Psoas muscle (tissue), 8 donors: ENCODE data around the gene LRRFIP2. TPM values are rescaled to one million over a fixed set of nuclear protein-coding genes. Genes with fewer than 3 reads are reported as not detected.

Experiments used
- ATAC-seq, 4 donors: fragments of 200-7000 bp; cut with Tn5 transposase; one replicate each; pipeline ENCODE4 v1.9.1; 2020; ENCODE audit warnings: moderate library complexity in 3 of 4, mild to moderate bottlenecking in 2 of 4
- DNase-seq, 2 donors: peaks; one replicate each; pipeline ENCODE4 v3.0.0-alpha.2; 2020
- H3K27ac ChIP-seq: fragments of 200-600 bp; one replicate; pipeline ENCODE4 v1.8.0; 2022
- H3K27me3 ChIP-seq, 3 donors: fragments of 200-600 bp in 1 of 3; one replicate each; pipeline versions ENCODE4 v1.6.1 to v1.8.0; 2013 to 2022; ENCODE audit warnings: low read length in 2 of 3, mild to moderate bottlenecking in 2 of 3, moderate library complexity in 1 of 3; ENCODE audit not compliant: insufficient read depth in 3 of 3
- H3K36me3 ChIP-seq, 2 donors: fragments of 200-600 bp in 1 of 2; one replicate each; pipeline versions ENCODE4 v1.6.1 to v1.8.0; 2013 to 2022; ENCODE audit warnings: low read depth in 1 of 2, mild to moderate bottlenecking in 1 of 2, moderate library complexity in 1 of 2; ENCODE audit not compliant: insufficient read depth in 1 of 2
- H3K4me1 ChIP-seq: fragments of 200-600 bp; one replicate; pipeline ENCODE4 v1.8.0; 2022
- H3K4me3 ChIP-seq: fragments of 200-600 bp; one replicate; pipeline ENCODE4 v1.8.0; 2022; ENCODE audit warnings: mild to moderate bottlenecking
- H3K9me3 ChIP-seq: fragments of 200-600 bp; one replicate; pipeline ENCODE4 v1.8.0; 2022
- WGBS, 3 donors: extraction: QIAGEN DNeasy Blood & Tissue Kit; methylation state at CpG; one replicate each; pipeline versions ENCODE4 v1.1.6 to v1.1.7; 2013; 5-methylcytosine and 5-hydroxymethylcytosine counted together
- intact Hi-C, 2 donors: fragments of 100-400 bp; cut with DNase I; formaldehyde crosslinking; loops; one replicate each; pipeline versions ENCODE4 v1.11.0 to v1.14.2; 2022
- polyA plus RNA-seq, 3 donors: library from polyadenylated mRNA; stranded (reverse); fragments of 200-250 nt; gene quantifications; one replicate each; pipeline ENCODE4 v1.2.3, GENCODE V29; 2013
- total RNA-seq, 4 donors: library from RNA; stranded (reverse); fragmentation: NEBNext Ultra II Directional in 2 of 4; extraction: Animal tissue kit (Norgen Biotek cat#: 25700) in 2 of 4; gene quantifications; one replicate each; pipeline versions ENCODE4 v1.2.1 to v1.2.4, GENCODE V29; 2021 to 2023
- TF ChIP-seq, protein P1 (sequence below): fragments of 200-600 bp; IDR thresholded peaks from one replicate; pipeline ENCODE4 v1.8.0; 2022; ENCODE audit warnings: antibody characterized with exemption
- donor health status: healthy with polysubstance abuse.
- donor health status: DM: no; HTN: no; CAD: no; lungs with moderate emphysema.
- donor health status: Bipolar disorder and iron deficiency.
- donor health status: healthy.
- donor health status: DM: yes; HTN: yes; CAD: no.
- donor health status: DM: no; HTN: no; CAD: no.
- donor health status: DM: no; HTN: no; CAD: no.
- donor health status: DM: yes; HTN: yes; CAD: no.

The LRRFIP2 gene
- total and polyA plus RNA-seq, 7 donors = 35.7 to 163 (median 127) TPM

DNA sequence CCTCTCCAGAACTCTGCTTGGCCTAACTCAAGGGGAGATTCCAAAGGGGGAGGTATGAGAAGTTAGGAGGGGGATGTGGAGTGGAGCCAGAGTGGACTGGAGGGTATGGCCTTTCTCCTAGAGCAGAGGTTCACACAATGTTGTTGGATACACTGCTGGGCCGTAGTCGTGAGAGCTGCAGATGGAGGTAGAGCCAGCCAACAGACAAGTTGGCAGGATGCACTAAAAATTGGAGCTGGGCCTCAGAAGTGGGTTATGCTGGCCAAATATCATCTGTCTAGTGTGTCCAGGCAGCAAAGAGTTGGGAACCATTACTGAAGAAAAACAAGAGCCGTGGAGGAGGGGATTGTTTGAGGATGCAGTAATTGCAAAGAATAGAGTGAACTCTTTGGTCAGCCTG, 27.7 kb upstream of the LRRFIP2 start:
- Histone ChIP-seq H3K4me1 (peaks cover 24% of the 10 kb centered on the region), H3K4me3 (no peak overlapping the region), H3K9me3 (no peaks in the 10 kb centered on the region), H3K27me3 (no peaks in the 10 kb centered on the region), H3K36me3 (no peaks in the 10 kb centered on the region), H3K27ac (no peak overlapping the region)
- 22 to 36% (median 29%) methylated on average over 3 of the region's 3 CpGs for WGBS, 3 donors
- TF ChIP-seq, protein P1, sequence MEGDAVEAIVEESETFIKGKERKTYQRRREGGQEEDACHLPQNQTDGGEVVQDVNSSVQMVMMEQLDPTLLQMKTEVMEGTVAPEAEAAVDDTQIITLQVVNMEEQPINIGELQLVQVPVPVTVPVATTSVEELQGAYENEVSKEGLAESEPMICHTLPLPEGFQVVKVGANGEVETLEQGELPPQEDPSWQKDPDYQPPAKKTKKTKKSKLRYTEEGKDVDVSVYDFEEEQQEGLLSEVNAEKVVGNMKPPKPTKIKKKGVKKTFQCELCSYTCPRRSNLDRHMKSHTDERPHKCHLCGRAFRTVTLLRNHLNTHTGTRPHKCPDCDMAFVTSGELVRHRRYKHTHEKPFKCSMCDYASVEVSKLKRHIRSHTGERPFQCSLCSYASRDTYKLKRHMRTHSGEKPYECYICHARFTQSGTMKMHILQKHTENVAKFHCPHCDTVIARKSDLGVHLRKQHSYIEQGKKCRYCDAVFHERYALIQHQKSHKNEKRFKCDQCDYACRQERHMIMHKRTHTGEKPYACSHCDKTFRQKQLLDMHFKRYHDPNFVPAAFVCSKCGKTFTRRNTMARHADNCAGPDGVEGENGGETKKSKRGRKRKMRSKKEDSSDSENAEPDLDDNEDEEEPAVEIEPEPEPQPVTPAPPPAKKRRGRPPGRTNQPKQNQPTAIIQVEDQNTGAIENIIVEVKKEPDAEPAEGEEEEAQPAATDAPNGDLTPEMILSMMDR = no peak
- DNase-seq (no peak), ATAC-seq (no peak)
- intact Hi-C loops = no loop called here

DNA sequence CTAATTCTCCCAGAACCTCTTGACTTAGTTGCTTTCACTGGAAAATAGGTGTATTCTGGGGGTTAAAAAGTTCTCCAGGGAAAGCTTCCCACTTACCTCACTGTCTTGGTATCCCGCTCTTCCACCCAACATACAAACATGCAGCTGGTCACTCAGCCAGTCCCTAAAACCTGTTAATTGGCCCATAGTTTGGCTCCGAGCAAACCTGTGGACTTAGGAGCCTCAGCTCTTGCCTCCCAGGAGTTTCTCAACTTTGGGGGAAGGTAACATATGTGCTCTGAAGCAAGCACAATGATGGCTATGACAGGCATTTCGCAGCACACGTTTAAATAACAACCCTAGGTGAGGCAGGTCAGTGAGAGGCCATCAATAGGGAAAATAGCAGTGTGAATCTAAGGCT, 25.8 kb upstream of the LRRFIP2 start:
- no peaks in the 10 kb centered on the region for H3K27me3 ChIP-seq
- peaks cover 28% of the 10 kb centered on the region for H3K4me1 ChIP-seq
- DNase-seq (no peak), ATAC-seq (no peak)
- no peaks in the 10 kb centered on the region for H3K36me3 ChIP-seq
- H3K4me3 ChIP-seq = no peak overlapping the region
- H3K27ac ChIP-seq = no peak overlapping the region
- TF ChIP-seq, protein P1 = no peak
- intact Hi-C loops = no loop called here
- no peaks in the 10 kb centered on the region for H3K9me3 ChIP-seq
- WGBS, 3 donors = 79 to 87% (median 84%) methylated on average over 4 of the region's 4 CpGs

GRCh38 chr3:37198996-37199395, 24.6 kb upstream of the LRRFIP2 start:
- TF ChIP-seq, protein P1 = no peak
- no peaks in the 10 kb centered on the region for H3K27me3 ChIP-seq
- peak; percentile 39 to 77 (median 62) for ATAC-seq
- no peaks in the 10 kb centered on the region for H3K36me3 ChIP-seq
- intact Hi-C loops = no loop called here
- DNase-seq = no peak
- 87 to 98% (median 96%) methylated on average over 2 of the region's 2 CpGs for WGBS, 3 donors
- H3K4me1 ChIP-seq = peaks cover 28% of the 10 kb centered on the region
- H3K27ac ChIP-seq = peak overlapping the region; percentile 90
- no peak overlapping the region for H3K4me3 ChIP-seq
- no peaks in the 10 kb centered on the region for H3K9me3 ChIP-seq

- Histone ChIP-seq H3K4me1 (peaks cover 28% of the 10 kb centered on the region), H3K36me3 (no peaks in the 10 kb centered on the region), H3K4me3 (no peak overlapping the region), H3K9me3 (no peaks in the 10 kb centered on the region), H3K27me3 (no peaks in the 10 kb centered on the region), H3K27ac (peak overlapping the region; percentile 90)
- DNase-seq = no peak
- ATAC-seq = peak in 3 of 4 donors; percentile 10 to 25 (median 17)
- TF ChIP-seq, protein P1 = no peak
- intact Hi-C loops = no loop called here
- 56 to 66% (median 59%) methylated on average over 2 of the region's 2 CpGs for WGBS, 3 donors
Measured at GRCh38 chr3:37198547-37198946, 24.2 kb upstream of the LRRFIP2 start.

- Histone ChIP-seq H3K27ac (peak overlapping the region; percentile 90), H3K36me3 (no peaks in the 10 kb centered on the region), H3K9me3 (no peaks in the 10 kb centered on the region), H3K4me3 (no peak overlapping the region), H3K27me3 (no peaks in the 10 kb centered on the region), H3K4me1 (peaks cover 28% of the 10 kb centered on the region)
- 13 to 18% (median 16%) methylated on average over 2 of the region's 2 CpGs for WGBS, 3 donors
- ATAC-seq (peak; percentile 96), DNase-seq (no peak)
- TF ChIP-seq, protein P1 = no peak
- intact Hi-C loops = no loop called here
Measured at GRCh38 chr3:37197810-37198371, 23.5 kb upstream of the LRRFIP2 start.
